ENCODE data around the gene C7orf33. TPM values are rescaled to one million over a fixed set of nuclear protein-coding genes. Genes with fewer than 3 reads are reported as not detected.
A peak's percentile ranks its signal among the peaks of the same experiment; 100 is the strongest.

The C7orf33 gene
- total and polyA plus RNA-seq, 9 of the 15 experiments (the other 6 are each of a cell fraction or from before 2014, with no cell fraction given) = 0.04 TPM; not detected in 8

DNA sequence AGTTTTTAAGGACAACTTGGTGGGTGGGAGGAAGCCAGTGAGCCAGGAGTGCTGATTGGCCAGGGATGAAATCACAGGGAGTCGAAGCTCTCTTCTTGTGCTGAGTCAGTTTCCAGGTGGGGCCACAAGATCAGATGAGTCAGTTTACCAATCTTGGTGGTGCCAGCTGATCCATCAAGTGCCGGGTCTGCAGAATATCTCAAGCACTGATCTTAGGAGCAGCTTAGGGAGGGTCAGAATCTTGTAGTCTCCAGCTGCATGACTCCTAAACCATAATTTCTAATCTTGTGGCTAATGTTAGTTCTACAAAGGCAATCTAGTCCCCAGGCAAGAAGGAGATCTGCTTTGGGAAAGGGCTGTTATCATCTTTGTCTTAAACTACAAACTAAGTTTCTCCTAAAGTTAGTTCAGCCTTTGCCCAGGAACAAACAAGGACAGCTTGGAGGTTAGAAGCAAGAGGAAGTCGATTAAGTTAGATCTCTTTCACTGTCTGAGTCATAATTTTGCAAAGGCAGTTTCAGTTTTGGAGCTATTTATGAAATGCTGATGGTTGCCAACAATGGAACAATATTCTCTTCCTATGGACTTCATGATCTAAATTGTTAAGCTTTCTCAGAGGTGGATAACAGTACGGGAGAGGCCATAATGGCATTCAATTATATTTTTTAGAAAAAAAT is 26.2 kb upstream of the C7orf33 start (continued):
- TF ChIP-seq SMARCA4 (IDR thresholded peaks at IDR 0.05) (0 out of 2 replicates have a peak, but pooled peaks have one; percentile 29), MAFF (IDR thresholded peaks at IDR 0.05; ENCODE audit: low read length) (peak; percentile 27; the same call in 1 of the 2 replicates), JUND (IDR thresholded peaks at IDR 0.05; ENCODE audit: borderline replicate concordance, low read depth, low read length) (peak; percentile 30; the same call in 1 of the 2 replicates), JUND (tag; IDR thresholded peaks at IDR 0.05; ENCODE audit: borderline replicate concordance, low read depth, low read length) (peak; percentile 61; the same call in 2 of the 3 replicates), C11orf30 (IDR thresholded peaks at IDR 0.05; ENCODE audit: low read depth) (peak; percentile 81), TGIF2 (CRISPR knock-in tag; IDR thresholded peaks at IDR 0.05) (0 out of 2 replicates have a peak, but pooled peaks have one; percentile 17), CBFA2T3 (IDR thresholded peaks at IDR 0.05) (peak; percentile 69), RCOR1 (IDR thresholded peaks at IDR 0.05; ENCODE audit: borderline replicate concordance in 1 of 2, low read depth in 2 of 2, low read length in 2 of 2) (0 out of 4 replicates have a peak, but pooled peaks of 1 of the 2 experiments have one; percentile 2), SPI1 (IDR thresholded peaks at IDR 0.05; ENCODE audit: borderline replicate concordance, low read depth, low read length) (peak; percentile 69), ARID1B (IDR thresholded peaks at IDR 0.05) (peak; percentile 67; the same call in 1 of the 2 replicates), CBFA2T2 (conservative IDR thresholded peaks at IDR 0.05) (peak; percentile 50), ATF7 (IDR thresholded peaks at IDR 0.05) (peak; percentile 26; the same call in 1 of the 2 replicates), NFE2 (IDR thresholded peaks at IDR 0.05; ENCODE audit: low read depth) (peak; percentile 73)
- TF ChIP-seq, protein P1, sequence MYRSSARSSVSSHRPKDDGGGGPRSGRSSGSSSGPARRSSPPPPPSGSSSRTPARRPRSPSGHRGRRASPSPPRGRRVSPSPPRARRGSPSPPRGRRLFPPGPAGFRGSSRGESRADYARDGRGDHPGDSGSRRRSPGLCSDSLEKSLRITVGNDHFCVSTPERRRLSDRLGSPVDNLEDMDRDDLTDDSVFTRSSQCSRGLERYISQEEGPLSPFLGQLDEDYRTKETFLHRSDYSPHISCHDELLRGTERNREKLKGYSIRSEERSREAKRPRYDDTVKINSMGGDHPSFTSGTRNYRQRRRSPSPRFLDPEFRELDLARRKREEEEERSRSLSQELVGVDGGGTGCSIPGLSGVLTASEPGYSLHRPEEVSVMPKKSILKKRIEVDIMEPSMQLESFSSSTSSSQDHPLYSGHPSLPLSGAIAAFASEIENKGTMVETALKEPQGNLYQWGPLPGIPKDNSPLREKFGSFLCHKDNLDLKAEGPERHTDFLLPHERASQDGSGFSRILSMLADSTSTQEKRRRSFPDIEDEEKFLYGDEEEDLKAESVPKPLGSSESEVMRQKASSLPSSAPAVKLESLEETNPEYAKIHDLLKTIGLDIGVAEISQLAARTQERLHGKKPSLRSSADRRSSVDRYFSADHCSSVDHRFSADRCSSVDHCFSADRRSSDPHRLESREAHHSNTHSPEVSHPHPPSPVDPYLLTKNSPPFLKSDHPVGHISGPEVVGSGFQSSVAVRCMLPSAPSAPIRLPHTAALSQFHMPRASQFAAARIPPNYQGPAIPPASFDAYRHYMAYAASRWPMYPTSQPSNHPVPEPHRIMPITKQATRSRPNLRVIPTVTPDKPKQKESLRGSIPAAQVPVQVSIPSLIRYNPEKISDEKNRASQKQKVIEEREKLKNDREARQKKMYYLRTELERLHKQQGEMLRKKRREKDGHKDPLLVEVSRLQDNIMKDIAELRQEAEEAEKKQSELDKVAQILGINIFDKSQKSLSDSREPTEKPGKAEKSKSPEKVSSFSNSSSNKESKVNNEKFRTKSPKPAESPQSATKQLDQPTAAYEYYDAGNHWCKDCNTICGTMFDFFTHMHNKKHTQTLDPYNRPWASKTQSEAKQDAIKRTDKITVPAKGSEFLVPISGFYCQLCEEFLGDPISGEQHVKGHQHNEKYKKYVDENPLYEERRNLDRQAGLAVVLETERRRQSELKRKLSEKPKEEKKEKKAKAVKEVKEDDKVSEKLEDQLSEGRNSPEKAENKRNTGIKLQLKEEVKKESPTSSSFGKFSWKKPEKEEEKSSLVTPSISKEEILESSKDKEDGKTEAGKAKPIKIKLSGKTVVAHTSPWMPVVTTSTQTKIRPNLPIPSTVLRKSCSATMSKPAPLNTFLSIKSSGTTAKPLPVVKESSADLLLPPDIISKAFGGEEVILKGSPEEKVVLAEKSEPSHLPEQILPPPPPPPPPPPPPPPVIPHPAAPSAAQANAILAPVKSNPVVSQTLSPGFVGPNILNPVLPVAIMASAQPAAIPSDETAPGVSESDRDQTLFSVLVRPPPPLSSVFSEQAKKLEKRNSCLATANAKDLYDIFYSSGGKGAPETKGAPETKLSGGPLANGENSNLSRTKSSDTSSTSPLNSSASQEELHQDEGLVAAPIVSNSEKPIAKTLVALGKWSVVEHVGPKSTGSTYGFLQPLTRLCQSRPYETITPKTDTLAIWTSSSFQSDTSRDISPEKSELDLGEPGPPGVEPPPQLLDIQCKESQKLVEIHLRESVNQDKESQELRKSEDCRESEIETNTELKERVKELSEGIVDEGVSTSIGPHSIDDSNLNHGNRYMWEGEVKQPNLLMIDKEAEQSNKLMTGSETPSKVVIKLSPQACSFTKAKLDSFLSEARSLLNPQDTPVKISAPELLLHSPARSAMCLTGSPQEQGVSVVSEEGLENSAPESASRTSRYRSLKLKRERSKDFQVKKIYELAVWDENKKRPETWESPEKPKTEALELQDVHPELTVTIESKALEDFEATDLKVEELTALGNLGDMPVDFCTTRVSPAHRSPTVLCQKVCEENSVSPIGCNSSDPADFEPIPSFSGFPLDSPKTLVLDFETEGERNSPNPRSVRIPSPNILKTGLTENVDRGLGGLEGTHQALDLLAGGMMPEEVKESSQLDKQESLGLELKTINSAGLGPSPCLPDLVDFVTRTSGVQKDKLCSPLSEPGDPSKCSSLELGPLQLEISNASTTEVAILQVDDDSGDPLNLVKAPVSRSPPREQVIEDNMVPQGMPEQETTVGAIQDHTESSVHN (IDR thresholded peaks at IDR 0.05; ENCODE audit: borderline replicate concordance in 1 of 2, low read depth in 1 of 2) = 0 out of 4 replicates have a peak, but pooled peaks of 1 of the 2 experiments have one; percentile 39
